Stimulated activated CD4-positive, alpha-beta T cell treated with anti-CD3 and anti-CD28 coated beads, Interleukin-2, amount 100 ng/mL, for 4 hours (primary cell): Measurements from ENCODE around the gene ACSS1.

Experiments
- DNase-seq: peaks from one replicate; pipeline ENCODE4 v3.0.0-alpha.2; 2020; ENCODE audit warnings: low read depth

ACSS1 gene

GRCh38 chr20:24971376-24972101 is 86.4 kb downstream of the ACSS1 start:
- no peak for DNase-seq

- no peak for DNase-seq
These were observed 87.2 kb downstream of the ACSS1 start for GRCh38 chr20:24970754-24971153.

- DNase-seq = no peak
These were observed 87.8 kb downstream of the ACSS1 start for GRCh38 chr20:24970030-24970553.

GRCh38 chr20:24969186-24970029 is 88.5 kb downstream of the ACSS1 start:
- DNase-seq = no peak

- DNase-seq = no peak
These were observed 89.6 kb downstream of the ACSS1 start for GRCh38 chr20:24968278-24968800.

GRCh38 chr20:24966317-24967012 is 91.5 kb downstream of the ACSS1 start:
- no peak for DNase-seq

- no peak for DNase-seq
These were observed 92.6 kb downstream of the ACSS1 start for GRCh38 chr20:24965065-24965919.

- DNase-seq = no peak
These were observed 93.5 kb downstream of the ACSS1 start for GRCh38 chr20:24964506-24964840.

GRCh38 chr20:24963672-24964505 is 94.0 kb downstream of the ACSS1 start:
- no peak for DNase-seq

GRCh38 chr20:24962510-24962909 is 95.4 kb downstream of the ACSS1 start:
- no peak for DNase-seq

GRCh38 chr20:24962182-24962492 is 95.8 kb downstream of the ACSS1 start:
- no peak for DNase-seq

GRCh38 chr20:24961384-24962181 is 96.4 kb downstream of the ACSS1 start:
- no peak for DNase-seq

- no peak for DNase-seq
These were observed 97.1 kb downstream of the ACSS1 start for GRCh38 chr20:24960861-24961260.

GRCh38 chr20:24960302-24960801 is 97.6 kb downstream of the ACSS1 start:
- DNase-seq = no peak

- no peak for DNase-seq
These were observed 98.2 kb downstream of the ACSS1 start for GRCh38 chr20:24959591-24960301.

GRCh38 chr20:24958506-24959385 is 99.2 kb downstream of the ACSS1 start:
- DNase-seq = no peak

GRCh38 chr20:24957326-24958016 is 100.5 kb downstream of the ACSS1 start:
- DNase-seq = no peak
